ENCODE data around the gene AMZ1.

DNA sequence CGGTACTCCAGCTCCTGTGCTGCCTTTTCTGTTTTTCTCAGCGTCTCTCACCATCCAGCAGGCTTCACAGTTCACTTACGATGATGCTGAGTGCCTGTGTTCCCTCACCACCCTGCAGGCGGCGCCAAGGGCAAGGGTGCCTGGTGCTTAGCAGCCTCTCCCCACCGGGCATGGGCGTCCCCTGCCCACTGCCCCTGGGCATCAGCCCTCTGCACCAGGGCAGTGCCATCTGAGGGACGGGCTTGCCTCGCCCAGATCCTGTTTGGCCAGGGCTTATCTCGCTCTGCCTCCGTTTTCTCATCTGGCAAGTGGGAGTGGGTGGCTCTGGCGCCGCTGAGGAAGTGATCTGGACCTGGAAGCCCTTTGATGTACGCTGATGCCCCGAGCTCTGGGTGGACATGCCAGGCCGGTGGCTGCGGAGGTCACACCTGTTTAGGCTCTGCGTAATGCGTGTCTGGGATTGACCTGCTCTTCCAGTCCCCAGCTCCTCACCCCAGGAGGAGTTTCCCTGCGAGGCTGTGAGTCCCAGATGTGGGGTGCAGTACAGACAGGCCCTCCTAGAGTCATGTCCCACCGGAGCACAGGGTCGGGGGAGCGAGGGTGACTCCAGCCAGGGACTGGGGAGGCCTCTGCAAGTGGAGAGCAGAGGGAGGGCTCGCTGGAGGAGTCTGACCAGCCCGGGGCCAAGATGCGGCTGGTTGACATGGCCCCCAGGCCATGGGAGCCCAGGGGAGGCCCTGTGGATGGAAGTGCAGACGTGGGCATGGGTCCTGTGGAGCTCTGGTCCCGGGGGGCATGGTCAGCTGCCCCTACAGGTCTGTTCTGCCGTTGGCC, 44.4 kb upstream of the AMZ1 start:
- TF ChIP-seq, protein P1, sequence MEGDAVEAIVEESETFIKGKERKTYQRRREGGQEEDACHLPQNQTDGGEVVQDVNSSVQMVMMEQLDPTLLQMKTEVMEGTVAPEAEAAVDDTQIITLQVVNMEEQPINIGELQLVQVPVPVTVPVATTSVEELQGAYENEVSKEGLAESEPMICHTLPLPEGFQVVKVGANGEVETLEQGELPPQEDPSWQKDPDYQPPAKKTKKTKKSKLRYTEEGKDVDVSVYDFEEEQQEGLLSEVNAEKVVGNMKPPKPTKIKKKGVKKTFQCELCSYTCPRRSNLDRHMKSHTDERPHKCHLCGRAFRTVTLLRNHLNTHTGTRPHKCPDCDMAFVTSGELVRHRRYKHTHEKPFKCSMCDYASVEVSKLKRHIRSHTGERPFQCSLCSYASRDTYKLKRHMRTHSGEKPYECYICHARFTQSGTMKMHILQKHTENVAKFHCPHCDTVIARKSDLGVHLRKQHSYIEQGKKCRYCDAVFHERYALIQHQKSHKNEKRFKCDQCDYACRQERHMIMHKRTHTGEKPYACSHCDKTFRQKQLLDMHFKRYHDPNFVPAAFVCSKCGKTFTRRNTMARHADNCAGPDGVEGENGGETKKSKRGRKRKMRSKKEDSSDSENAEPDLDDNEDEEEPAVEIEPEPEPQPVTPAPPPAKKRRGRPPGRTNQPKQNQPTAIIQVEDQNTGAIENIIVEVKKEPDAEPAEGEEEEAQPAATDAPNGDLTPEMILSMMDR (IDR thresholded peaks at IDR 0.05; ENCODE audit: poor library complexity) = no peak
- no peak for TF ChIP-seq EZH2phosphoT487 (IDR thresholded peaks at IDR 0.05; ENCODE audit: low read depth, severe bottlenecking, unreplicated experiment)

Data from hepatocyte (in vitro differentiated cells).